Lower lobe of right lung (tissue), 2 donors: Measurements from ENCODE around the gene PTPN6. TPM values are rescaled to one million over a fixed set of nuclear protein-coding genes. Genes with fewer than 3 reads are reported as not detected.
A peak's percentile ranks its signal among the peaks of the same experiment; 100 is the strongest.

Experiments
- ATAC-seq, 2 donors: fragments of 200-7000 bp; cut with Tn5 transposase; one replicate each; pipeline ENCODE4 v1.9.1; 2020 to 2022; ENCODE audit warnings: mild to moderate bottlenecking in 2 of 2, moderate library complexity in 2 of 2
- DNase-seq: peaks from one replicate; pipeline ENCODE4 v3.0.0-alpha.2; 2020
- H3K27ac ChIP-seq: fragments of 200-600 bp; one replicate; pipeline ENCODE4 v1.8.0; 2022
- H3K27me3 ChIP-seq: fragments of 200-600 bp; one replicate; pipeline ENCODE4 v1.8.0; 2022; ENCODE audit warnings: low read depth
- H3K36me3 ChIP-seq: fragments of 200-600 bp; one replicate; pipeline ENCODE4 v1.8.0; 2022; ENCODE audit warnings: mild to moderate bottlenecking
- H3K4me1 ChIP-seq: fragments of 200-600 bp; one replicate; pipeline ENCODE4 v1.8.0; 2022
- H3K4me3 ChIP-seq: fragments of 200-600 bp; one replicate; pipeline ENCODE4 v1.8.0; 2022; ENCODE audit warnings: mild to moderate bottlenecking
- H3K9me3 ChIP-seq: fragments of 200-600 bp; one replicate; pipeline ENCODE4 v1.8.0; 2022
- CTCF ChIP-seq: fragments of 200-600 bp; IDR thresholded peaks from one replicate; pipeline ENCODE4 v1.8.0; 2022; ENCODE audit warnings: antibody characterized with exemption, mild to moderate bottlenecking
- intact Hi-C: fragments of 100-400 bp; cut with DNase I; formaldehyde crosslinking; loops from one replicate; pipeline ENCODE4 v1.11.0; 2022
- total RNA-seq: library from RNA; stranded (reverse); fragmentation: NEBNext Ultra II Directional; extraction: Animal tissue kit (Norgen Biotek cat#: 25700); gene quantifications from one replicate; pipeline ENCODE4 v1.2.1, GENCODE V29; 2021
- donor health status: DM: no; HTN: yes; CAD: no; lungs with severe emphysema.

Gene PTPN6
- total RNA-seq, 1 donor from 2014 or later: 209 TPM

- intact Hi-C loops: no loop called here
- ATAC-seq (no peak), DNase-seq (no peak)
- Histone ChIP-seq H3K27ac (no peak overlapping the region), H3K36me3 (peaks cover 16% of the 10 kb centered on the region), H3K4me1 (peaks cover 15% of the 10 kb centered on the region), H3K27me3 (peaks cover 4% of the 10 kb centered on the region), H3K4me3 (no peak overlapping the region), H3K9me3 (no peaks in the 10 kb centered on the region)
- no peak for TF ChIP-seq CTCF
These were observed 35.3 kb upstream of the PTPN6 start for GRCh38 chr12:6915789-6916285.

- no peak for TF ChIP-seq CTCF
- Histone ChIP-seq H3K36me3 (peaks cover 17% of the 10 kb centered on the region), H3K4me3 (no peak overlapping the region), H3K27me3 (peaks cover 4% of the 10 kb centered on the region), H3K4me1 (peaks cover 15% of the 10 kb centered on the region), H3K27ac (no peak overlapping the region), H3K9me3 (no peaks in the 10 kb centered on the region)
- ATAC-seq (no peak), DNase-seq (peak; percentile 40)
- intact Hi-C loops: no loop called here
These were observed 34.5 kb upstream of the PTPN6 start for GRCh38 chr12:6916426-6917200.

GRCh38 chr12:6917491-6918231 lies 33.5 kb upstream of the PTPN6 start:
- no peaks in the 10 kb centered on the region for H3K9me3 ChIP-seq
- peaks cover 15% of the 10 kb centered on the region for H3K4me1 ChIP-seq
- ATAC-seq (no peak), DNase-seq (peak; percentile 11)
- intact Hi-C loops: no loop called here
- H3K27ac ChIP-seq: no peak overlapping the region
- TF ChIP-seq CTCF: no peak
- H3K36me3 ChIP-seq: peaks cover 24% of the 10 kb centered on the region
- H3K4me3 ChIP-seq: no peak overlapping the region
- peaks cover 4% of the 10 kb centered on the region for H3K27me3 ChIP-seq

- Histone ChIP-seq H3K27ac (no peak overlapping the region), H3K4me3 (no peak overlapping the region), H3K27me3 (peaks cover 4% of the 10 kb centered on the region), H3K9me3 (no peaks in the 10 kb centered on the region), H3K4me1 (peaks cover 14% of the 10 kb centered on the region), H3K36me3 (peaks cover 28% of the 10 kb centered on the region)
- intact Hi-C loops: no loop called here
- DNase-seq (peak; percentile 25), ATAC-seq (no peak)
- no peak for TF ChIP-seq CTCF
These were observed 31.6 kb upstream of the PTPN6 start for GRCh38 chr12:6919588-6919987.

GRCh38 chr12:6921539-6921938 lies 29.6 kb upstream of the PTPN6 start:
- Histone ChIP-seq H3K27me3 (no peaks in the 10 kb centered on the region), H3K9me3 (no peaks in the 10 kb centered on the region), H3K36me3 (peaks cover 26% of the 10 kb centered on the region), H3K4me1 (peaks cover 27% of the 10 kb centered on the region), H3K27ac (no peak overlapping the region), H3K4me3 (no peak overlapping the region)
- ATAC-seq (no peak), DNase-seq (peak; percentile 20)
- no peak for TF ChIP-seq CTCF
- intact Hi-C loops: no loop called here
